OCI-LY1 (cell line): ENCODE data around the gene DGKQ.

Experiments
- H2AFZ ChIP-seq: fragments of 200-600 bp; sonication (generic), shearing (Covaris generic); 2 replicates; pipeline ENCODE4 v1.6.0; 2014; ENCODE audit warnings: antibody characterized with exemption, mild to moderate bottlenecking, low read length
- H3F3A ChIP-seq: fragments of 200-600 bp; sonication (generic), shearing (Covaris generic); 2 replicates; pipeline ENCODE4 v1.6.0; 2014; ENCODE audit warnings: mild to moderate bottlenecking, antibody characterized with exemption, low read length, moderate library complexity; ENCODE audit not compliant: insufficient read depth
- H3K27ac ChIP-seq: fragments of 200-600 bp; sonication (generic); 2 replicates; pipeline ENCODE4 v1.5.1; 2014; ENCODE audit warnings: low read length, mixed run types, mild to moderate bottlenecking, low read depth; ENCODE audit not compliant: poor library complexity, severe bottlenecking
- H3K27me3 ChIP-seq: fragments of 200-600 bp; sonication (generic); 2 replicates; pipeline ENCODE4 v1.6.0; 2014; ENCODE audit warnings: antibody characterized with exemption, mild to moderate bottlenecking, low read length, moderate library complexity; ENCODE audit not compliant: insufficient read depth
- H3K36me3 ChIP-seq: fragments of 200-600 bp; sonication (generic); 2 replicates; pipeline ENCODE4 v1.6.1; 2014; ENCODE audit warnings: mild to moderate bottlenecking, antibody characterized with exemption, low read length, moderate library complexity, mixed read lengths; ENCODE audit not compliant: insufficient read depth
- H3K4me1 ChIP-seq: fragments of 200-600 bp; sonication (generic); 2 replicates; pipeline ENCODE4 v1.5.1; 2014; ENCODE audit warnings: mild to moderate bottlenecking, low read length, moderate library complexity; ENCODE audit not compliant: insufficient read depth, severe bottlenecking
- H3K4me2 ChIP-seq: fragments of 200-600 bp; sonication (generic), shearing (Covaris generic); 2 replicates; pipeline ENCODE4 v1.6.1; 2014; ENCODE audit warnings: low read length
- H3K4me3 ChIP-seq: fragments of 200-600 bp; sonication (generic); 2 replicates; pipeline ENCODE4 v1.5.1; 2014; ENCODE audit warnings: low read length, low read depth, mild to moderate bottlenecking, mixed read lengths; ENCODE audit not compliant: poor library complexity, severe bottlenecking
- H3K79me2 ChIP-seq: fragments of 200-600 bp; shearing (Covaris generic); 2 replicates; pipeline ENCODE4 v1.6.1; 2016; ENCODE audit warnings: mixed run types, low read length, mixed read lengths; ENCODE audit not compliant: insufficient read depth
- H3K9ac ChIP-seq: fragments of 200-600 bp; sonication (generic), shearing (Covaris generic); 2 replicates; pipeline ENCODE4 v1.6.1; 2014; ENCODE audit warnings: mild to moderate bottlenecking, low read length, mixed read lengths
- H3K9me2 ChIP-seq: fragments of 200-600 bp; sonication (generic), shearing (Covaris generic); 2 replicates; pipeline ENCODE4 v1.6.1; 2014; ENCODE audit warnings: low read depth, mild to moderate bottlenecking, low read length, mixed read lengths
- H3K9me3 ChIP-seq: fragments of 200-600 bp; shearing (Covaris generic); 2 replicates; pipeline ENCODE4 v1.6.1; 2014; ENCODE audit warnings: low read length, mixed read lengths
- H4K20me1 ChIP-seq: fragments of 200-600 bp; sonication (generic), shearing (Covaris generic); 2 replicates; pipeline ENCODE4 v1.6.0; 2016; ENCODE audit warnings: mild to moderate bottlenecking, low read length; ENCODE audit not compliant: insufficient read depth
- CTCF ChIP-seq: fragments of 200-600 bp; sonication (generic), shearing (Covaris generic); IDR thresholded peaks from 2 replicates; pipeline ENCODE4 v1.5.1; 2017; ENCODE audit warnings: mild to moderate bottlenecking, antibody characterized with exemption, low read length, moderate library complexity, mixed read lengths
- EZH2 ChIP-seq: fragments of 200-600 bp; sonication (generic), shearing (Covaris generic); IDR thresholded peaks from 2 replicates; pipeline ENCODE4 v1.8.0; 2017; ENCODE audit warnings: borderline replicate concordance, mixed run types, mild to moderate bottlenecking, antibody characterized with exemption, low read length, moderate library complexity, mixed read lengths

The DGKQ gene

GRCh38 chr4:1013225-1014073 is 40.1 kb upstream of the DGKQ start:
- TF ChIP-seq CTCF (no peak), EZH2 (no peak)
- H3K79me2 ChIP-seq = no peaks in the 10 kb centered on the region
- H3K9me3 ChIP-seq = no peaks in the 10 kb centered on the region
- no peaks in the 10 kb centered on the region for H3K9me2 ChIP-seq
- no peaks in the 10 kb centered on the region for H3K27me3 ChIP-seq
- H3K4me2 ChIP-seq = no peak overlapping the region
- H3K9ac ChIP-seq = no peak overlapping the region
- H3K36me3 ChIP-seq = no peaks in the 10 kb centered on the region
- H4K20me1 ChIP-seq = no peaks in the 10 kb centered on the region
- H3K4me3 ChIP-seq = no peak overlapping the region
- no peak overlapping the region for H3K27ac ChIP-seq
- no peak overlapping the region for H2AFZ ChIP-seq
- H3F3A ChIP-seq = no peaks in the 10 kb centered on the region
- H3K4me1 ChIP-seq = peaks cover 12% of the 10 kb centered on the region

- Histone ChIP-seq H3K79me2 (no peaks in the 10 kb centered on the region), H3K9me2 (no peaks in the 10 kb centered on the region), H3K27ac (no peak overlapping the region), H3K9ac (no peak overlapping the region; the same call in 1 of the 2 replicates), H3K4me1 (peaks cover 12% of the 10 kb centered on the region), H3K4me2 (peak overlapping the region; percentile 68), H2AFZ (no peak overlapping the region), H3K4me3 (peak overlapping the region; percentile 58), H3K27me3 (no peaks in the 10 kb centered on the region), H3F3A (no peaks in the 10 kb centered on the region), H3K36me3 (no peaks in the 10 kb centered on the region), H3K9me3 (no peaks in the 10 kb centered on the region), H4K20me1 (no peaks in the 10 kb centered on the region)
- TF ChIP-seq EZH2 = no peak
- TF ChIP-seq CTCF = no peak
These were observed 38.8 kb upstream of the DGKQ start for GRCh38 chr4:1012034-1012739.

GRCh38 chr4:1011666-1012033 is 38.3 kb upstream of the DGKQ start:
- Histone ChIP-seq H3K4me3 (no peak overlapping the region), H3K9me2 (no peaks in the 10 kb centered on the region), H3K4me2 (no peak overlapping the region), H2AFZ (no peak overlapping the region), H3K9me3 (no peaks in the 10 kb centered on the region), H4K20me1 (no peaks in the 10 kb centered on the region), H3F3A (no peaks in the 10 kb centered on the region), H3K9ac (no peak overlapping the region), H3K79me2 (no peaks in the 10 kb centered on the region), H3K27me3 (no peaks in the 10 kb centered on the region), H3K27ac (no peak overlapping the region), H3K4me1 (peaks cover 12% of the 10 kb centered on the region), H3K36me3 (no peaks in the 10 kb centered on the region)
- TF ChIP-seq EZH2 (no peak), CTCF (no peak)
